H1 (cell line): ENCODE results near the gene CPT1A. TPM values are rescaled to one million over a fixed set of nuclear protein-coding genes. Genes with fewer than 3 reads are reported as not detected.

Source experiments
- CTCF ChIA-PET: fragments of 300-600 bp; sonication (Branson Sonifier 250); formaldehyde crosslinking; loops from one replicate; lab custom pipeline; 2021; ENCODE audit not compliant: partially characterized antibody; lab: Charles Lee
- POLR2A ChIA-PET: fragments of 300-600 bp; sonication (Branson Sonifier 250); formaldehyde crosslinking; loops from one replicate; lab custom pipeline; 2021; ENCODE audit warnings: inconsistent platforms; ENCODE audit not compliant: partially characterized antibody; lab: Charles Lee
- DNase-seq, 2 experiments: peaks; one replicate each; pipeline versions ENCODE4 v3.0.0 to v3.0.0-alpha.2; 2010 to 2022; ENCODE audit warnings: low spot score in 2 of 2, low read depth in 1 of 2, mixed read lengths in 1 of 2
- FAIRE-seq: peaks from 2 replicates; lab custom pipeline; 2011; peaks lifted over from hg19 to GRCh38; lab: Jason Lieb, UNC
- H2AFZ ChIP-seq: 2 replicates; pipeline ENCODE4 v1.8.1; 2012; ENCODE audit warnings: low read length, inconsistent platforms
- H2AK5ac ChIP-seq: 2 replicates; pipeline ENCODE4 v1.6.1; 2013; ENCODE audit warnings: low read depth, low read length
- H2BK120ac ChIP-seq: replicated peaks from 2 replicates; pipeline ENCODE3; 2013; ENCODE audit warnings: low read depth, low read length, inconsistent platforms
- H2BK12ac ChIP-seq: 2 replicates; pipeline ENCODE4 v1.6.1; 2013; ENCODE audit warnings: low read depth, low read length
- H2BK15ac ChIP-seq: 2 replicates; pipeline ENCODE4 v1.6.1; 2013; ENCODE audit warnings: low read length
- H2BK20ac ChIP-seq: 2 replicates; pipeline ENCODE4 v1.6.1; 2013; ENCODE audit warnings: low read length
- H2BK5ac ChIP-seq: 2 replicates; pipeline ENCODE4 v1.6.1; 2013; ENCODE audit warnings: low read depth, low read length
- H3K14ac ChIP-seq: 2 replicates; pipeline ENCODE4 v1.6.1; 2013; ENCODE audit warnings: inconsistent platforms; ENCODE audit not compliant: insufficient read length
- H3K18ac ChIP-seq: 2 replicates; pipeline ENCODE4 v1.6.1; 2013; ENCODE audit warnings: low read length; ENCODE audit errors: extremely low read depth
- H3K23ac ChIP-seq: 2 replicates; pipeline ENCODE4 v1.6.1; 2013; ENCODE audit warnings: inconsistent platforms; ENCODE audit not compliant: insufficient read length
- H3K23me2 ChIP-seq: 2 replicates; pipeline ENCODE4 v1.6.1; 2013; ENCODE audit warnings: low read depth, low read length
- H3K27ac ChIP-seq: 2 replicates; pipeline ENCODE4 v1.6.1; 2011; ENCODE audit warnings: low read depth, low read length, inconsistent platforms
- H3K27me3 ChIP-seq, 4 experiments: replicated peaks in 1 of 4; 1 replicate in 1 of 4; 2 replicates in 3 of 4; pipeline versions ENCODE4 v1.6.1 to v1.8.1; 2011 to 2013; ENCODE audit warnings: low read length in 3 of 4, mild to moderate bottlenecking in 3 of 4, inconsistent platforms in 2 of 4, mixed read lengths in 2 of 4, moderate library complexity in 1 of 4; ENCODE audit not compliant: control insufficient read depth in 3 of 4, insufficient read depth in 3 of 4; ENCODE audit errors: extremely low read depth in 1 of 4
- H3K36me3 ChIP-seq, 4 experiments: 2 replicates each; pipeline versions ENCODE4 v1.6.1 to v1.8.1; 2011 to 2013; ENCODE audit warnings: mild to moderate bottlenecking in 4 of 4, low read length in 3 of 4, moderate library complexity in 2 of 4, control low read depth in 1 of 4, inconsistent platforms in 1 of 4; ENCODE audit not compliant: insufficient read depth in 4 of 4, control insufficient read depth in 2 of 4
- H3K4ac ChIP-seq: replicated peaks from 2 replicates; pipeline ENCODE3; 2013; ENCODE audit warnings: low read length, low read depth, mixed read lengths, inconsistent platforms; ENCODE audit not compliant: insufficient read length
- H3K4me1 ChIP-seq, 4 experiments: replicated peaks in 1 of 4; 1 replicate in 1 of 4; 2 replicates in 3 of 4; pipeline versions ENCODE4 v1.6.1 to v1.8.1; 2011 to 2013; ENCODE audit warnings: low read length in 3 of 4, inconsistent platforms in 2 of 4, mixed read lengths in 1 of 4; ENCODE audit not compliant: insufficient read depth in 4 of 4, control insufficient read depth in 3 of 4
- H3K4me2 ChIP-seq, 2 experiments: 2 replicates each; pipeline versions ENCODE4 v1.6.1 to v1.8.1; 2011 to 2013; ENCODE audit warnings: low read depth in 2 of 2, low read length in 2 of 2, control low read depth in 1 of 2, inconsistent platforms in 1 of 2, mild to moderate bottlenecking in 1 of 2; ENCODE audit not compliant: insufficient read depth in 1 of 2
- H3K4me3 ChIP-seq, 4 experiments: fragments of 200-600, 300-600 bp in 1 of 4; sonication (generic), shearing (Covaris generic), sonication (Bioruptor Twin) in 1 of 4; 2 replicates each; pipeline versions ENCODE4 v1.5.1 to v1.8.1; 2011 to 2016; ENCODE audit warnings: low read length in 4 of 4, low read depth in 3 of 4, control low read depth in 2 of 4, inconsistent platforms in 2 of 4, mild to moderate bottlenecking in 2 of 4, mixed read lengths in 1 of 4, moderate library complexity in 1 of 4; ENCODE audit not compliant: insufficient read depth in 2 of 4; ENCODE audit errors: extremely low read depth in 1 of 4
- H3K56ac ChIP-seq: replicated peaks from 2 replicates; pipeline ENCODE3; 2013; ENCODE audit warnings: low read depth, mild to moderate bottlenecking, mixed read lengths, low read length, inconsistent platforms; ENCODE audit not compliant: insufficient read length
- H3K79me1 ChIP-seq: 2 replicates; pipeline ENCODE4 v1.6.1; 2013; ENCODE audit warnings: low read depth, low read length, control low read depth
- H3K79me2 ChIP-seq, 2 experiments: 2 replicates each; pipeline versions ENCODE4 v1.6.1 to v1.8.1; 2012 to 2013; ENCODE audit warnings: low read length in 2 of 2, mild to moderate bottlenecking in 2 of 2, inconsistent platforms in 1 of 2; ENCODE audit not compliant: insufficient read depth in 2 of 2, control insufficient read depth in 1 of 2
- H3K9ac ChIP-seq, 4 experiments: replicated peaks in 1 of 4; 1 replicate in 1 of 4; 2 replicates in 3 of 4; pipeline versions ENCODE4 v1.6.1 to v1.8.1; 2011 to 2013; ENCODE audit warnings: low read depth in 3 of 4, low read length in 3 of 4, control low read depth in 2 of 4, mild to moderate bottlenecking in 2 of 4, moderate library complexity in 2 of 4, inconsistent platforms in 1 of 4; ENCODE audit errors: extremely low read depth in 1 of 4
- H3K9me3 ChIP-seq, 2 experiments: 2 replicates each; pipeline versions ENCODE4 v1.6.1 to v1.8.1; 2012 to 2013; ENCODE audit warnings: mild to moderate bottlenecking in 2 of 2, moderate library complexity in 2 of 2, control low read depth in 1 of 2, inconsistent platforms in 1 of 2, low read depth in 1 of 2, low read length in 1 of 2, mixed read lengths in 1 of 2; ENCODE audit not compliant: insufficient read depth in 2 of 2
- H4K20me1 ChIP-seq, 2 experiments: replicated peaks in 1 of 2; 2 replicates each; pipeline versions ENCODE3 to v1.8.1; 2011 to 2013; ENCODE audit warnings: inconsistent platforms in 2 of 2, low read length in 2 of 2, mild to moderate bottlenecking in 1 of 2; ENCODE audit not compliant: insufficient read depth in 2 of 2, control insufficient read depth in 1 of 2
- H4K5ac ChIP-seq: 2 replicates; pipeline ENCODE4 v1.6.1; 2013; ENCODE audit warnings: low read length, low read depth, mixed read lengths, inconsistent platforms; ENCODE audit not compliant: insufficient read length
- H4K8ac ChIP-seq: 2 replicates; pipeline ENCODE4 v1.8.0; 2013; ENCODE audit warnings: mild to moderate bottlenecking, moderate library complexity, low read length, inconsistent platforms; ENCODE audit not compliant: insufficient read depth; ENCODE audit errors: extremely low read depth
- H4K91ac ChIP-seq: replicated peaks from 2 replicates; pipeline ENCODE3; 2013; ENCODE audit warnings: low read length, mixed read lengths, inconsistent platforms; ENCODE audit not compliant: insufficient read length
- CREB1 ChIP-seq: IDR thresholded peaks from 2 replicates; pipeline ENCODE4 v1.6.1; 2012; ENCODE audit warnings: inconsistent platforms
- EP300 ChIP-seq, 2 experiments: IDR thresholded peaks; 1 replicate in 1 of 2; 2 replicates in 1 of 2; pipeline ENCODE4 v1.6.1; 2011 to 2012; ENCODE audit warnings: low read depth in 2 of 2, low read length in 2 of 2, mild to moderate bottlenecking in 2 of 2, borderline replicate concordance in 1 of 2, inconsistent platforms in 1 of 2, moderate library complexity in 1 of 2
- EZH2 ChIP-seq: fragments of 200-600 bp; sonication (generic); IDR thresholded peaks from 2 replicates; pipeline ENCODE4 v1.7.1; 2012; ENCODE audit warnings: low read depth, mild to moderate bottlenecking, moderate library complexity, low read length, inconsistent platforms; ENCODE audit not compliant: severe bottlenecking
- JUND ChIP-seq: IDR thresholded peaks from 2 replicates; pipeline ENCODE4 v1.6.1; 2011; ENCODE audit warnings: mild to moderate bottlenecking, improper control_type of control experiment, low read length
- KDM5A ChIP-seq: fragments of 200-600 bp; IDR thresholded peaks from 2 replicates; pipeline ENCODE4 v1.7.1; 2012; ENCODE audit warnings: mild to moderate bottlenecking, low read length, inconsistent platforms, mixed read lengths
- RFX5 ChIP-seq: IDR thresholded peaks from 2 replicates; pipeline ENCODE4 v1.6.1; 2011; ENCODE audit warnings: low read depth, low read length, improper control_type of control experiment, borderline replicate concordance
- SUZ12 ChIP-seq: fragments of 200-600 bp; sonication (generic); IDR thresholded peaks from 2 replicates; pipeline ENCODE4 v1.6.1; 2012; ENCODE audit warnings: mild to moderate bottlenecking, inconsistent platforms, low read length, moderate library complexity, mixed read lengths
- TEAD4 ChIP-seq: IDR thresholded peaks from 2 replicates; pipeline ENCODE4 v1.6.1; 2012; ENCODE audit warnings: low read depth, low read length, inconsistent platforms, mixed read lengths
- WGBS, 2 experiments: shearing (Covaris generic) in 1 of 2; methylation state at CpG; one replicate each; pipeline versions ENCODE4 v1.1.6 to v1.1.7; 2013 to 2015; ENCODE audit warnings: low lambda C conversion rate in 2 of 2, mixed read lengths in 2 of 2, inconsistent platforms in 1 of 2, low coverage in 1 of 2, missing lambda C conversion rate in 1 of 2; ENCODE audit not compliant: insufficient replicate concordance in 2 of 2, insufficient coverage in 1 of 2, insufficient read length in 1 of 2; ENCODE audit errors: extremely low coverage in 1 of 2, missing lambda C conversion rate in 1 of 2; 5-methylcytosine and 5-hydroxymethylcytosine counted together
- polyA plus RNA-seq, 7 experiments: library from polyadenylated mRNA; depleted of rRNA in 3 of 7; stranded (reverse) in 5 of 7; unstranded in 2 of 7; fragments of >200 nt in 5 of 7; fragments of 200-250 nt in 2 of 7; gene quantifications; 1 replicate in 5 of 7; 2 replicates in 1 of 7; 4 replicates in 1 of 7; pipeline versions ENCODE4 v1.2.1 to v1.2.3, GENCODE V29; 2011 to 2013; ENCODE audit warnings: missing spikeins in 2 of 7, mixed read lengths in 2 of 7
- total RNA-seq: library from RNA; stranded (reverse); fragmentation: NEBNext Ultra II Directional; extraction: Animal tissue kit (Norgen Biotek cat#: 25700); gene quantifications from 2 replicates; pipeline ENCODE4 v1.2.1, GENCODE V29; 2021
- TF ChIP-seq, protein P1 (sequence below): IDR thresholded peaks from 2 replicates; pipeline ENCODE4 v1.6.1; 2011; ENCODE audit warnings: low read length, improper control_type of control experiment

Gene CPT1A
- total and polyA plus RNA-seq, 2 of the 8 experiments (the other 6 are each of a cell fraction or from before 2014, with no cell fraction given): 2.9 to 12.2 TPM

DNA sequence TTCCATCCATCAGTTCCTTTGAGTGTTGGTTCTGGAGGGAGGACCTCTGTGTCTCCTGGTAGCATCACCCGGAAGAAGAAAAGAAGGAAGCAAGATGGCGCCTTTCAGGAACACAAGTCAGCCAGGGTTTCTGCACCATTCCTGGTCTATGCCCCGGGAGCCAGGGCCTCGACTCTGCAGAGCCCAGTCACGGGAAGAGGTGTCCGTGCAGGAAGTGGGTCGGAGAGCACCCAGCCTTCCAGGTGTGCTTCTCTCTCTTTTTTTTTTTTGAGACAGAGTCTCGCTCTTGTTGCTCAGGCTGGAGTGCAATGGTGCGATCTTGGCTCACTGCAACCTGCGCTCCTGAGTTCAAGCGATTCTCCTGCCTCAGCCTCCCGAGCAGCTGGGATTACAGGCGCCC, 40.7 kb upstream of the CPT1A start:
- Histone ChIP-seq H4K5ac (no peak overlapping the region), H3K27me3 (no peaks in the 10 kb centered on the region), H3K9ac (no peak overlapping the region), H4K91ac (no peak overlapping the region), H3K56ac (no peak overlapping the region), H3K23ac (no peak overlapping the region), H2AK5ac (no peak overlapping the region), H2BK12ac (no peak overlapping the region), H3K27ac (no peak overlapping the region), H4K8ac (no peak overlapping the region), H3K79me1 (no peaks in the 10 kb centered on the region), H3K18ac (no peak overlapping the region), H2AFZ (no peak overlapping the region), H3K9me3 (no peaks in the 10 kb centered on the region), H3K4me3 (no peak overlapping the region), H3K36me3 (no peaks in the 10 kb centered on the region), H3K4ac (no peak overlapping the region), H2BK5ac (no peak overlapping the region), H2BK15ac (no peak overlapping the region), H4K20me1 (peaks cover 0 to 2% of the 10 kb centered on the region in 2 experiments), H2BK120ac (no peak overlapping the region), H3K4me2 (no peak overlapping the region), H3K14ac (no peak overlapping the region), H2BK20ac (no peak overlapping the region), H3K79me2 (no peaks in the 10 kb centered on the region), H3K23me2 (no peaks in the 10 kb centered on the region), H3K4me1 (no peaks in the 10 kb centered on the region; a peak in 2 of 7 replicates)
- DNase-seq (no peak), FAIRE-seq (no peak)
- POLR2A ChIA-PET: interaction anchor here (0.8 to 1.1 kb wide), 2 partner anchors 8 to 10 kb away, joined by 3 read pairs; no protein-coding TSS in a partner anchor
- CTCF ChIA-PET: interaction anchor here (3.3 kb wide), 1 partner anchor 8 kb away, joined by 15 read pairs; no protein-coding TSS in a partner anchor
- TF ChIP-seq, protein P1, sequence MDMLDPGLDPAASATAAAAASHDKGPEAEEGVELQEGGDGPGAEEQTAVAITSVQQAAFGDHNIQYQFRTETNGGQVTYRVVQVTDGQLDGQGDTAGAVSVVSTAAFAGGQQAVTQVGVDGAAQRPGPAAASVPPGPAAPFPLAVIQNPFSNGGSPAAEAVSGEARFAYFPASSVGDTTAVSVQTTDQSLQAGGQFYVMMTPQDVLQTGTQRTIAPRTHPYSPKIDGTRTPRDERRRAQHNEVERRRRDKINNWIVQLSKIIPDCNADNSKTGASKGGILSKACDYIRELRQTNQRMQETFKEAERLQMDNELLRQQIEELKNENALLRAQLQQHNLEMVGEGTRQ: no peak
- TF ChIP-seq JUND (no peak), SUZ12 (no peak), TEAD4 (no peak), EZH2 (no peak), KDM5A (no peak), RFX5 (no peak), CREB1 (no peak), EP300 (IDR thresholded peaks at IDR 0.05; ENCODE audit: borderline replicate concordance in 1 of 2, low read depth in 2 of 2, low read length in 2 of 2) (no peak)
- 82% methylated on average over 9 of the region's 13 CpGs; no CpG with 5 or more reads in 1 of the 2 experiments for WGBS, 2 experiments
